Measurements from ENCODE around the gene FBXW9. TPM values are rescaled to one million over a fixed set of nuclear protein-coding genes. Genes with fewer than 3 reads are reported as not detected.

Gene FBXW9
- total and polyA plus RNA-seq, 2 of the 13 experiments (the other 11 are each of a cell fraction or from before 2014, with no cell fraction given) = 5.7 to 6.1 TPM

GRCh38 chr19:12666265-12667048, 30.0 kb downstream of the FBXW9 start, which contains the start of the genes MAN2B1 and WDR83 (continued):
- TF ChIP-seq HMGXB3 (CRISPR knock-in tag; IDR thresholded peaks at IDR 0.05; ENCODE audit: borderline replicate concordance) (0 out of 2 replicates have a peak, but pooled peaks have one; percentile 61), ZBTB40 (IDR thresholded peaks at IDR 0.05) (no peak), ZBTB40 (CRISPR knock-in tag; IDR thresholded peaks at IDR 0.05) (0 out of 2 replicates have a peak, but pooled peaks have one; percentile 36), HOXD1 (CRISPR knock-in tag; IDR thresholded peaks at IDR 0.05) (peak; percentile 32; the same call in 1 of the 2 replicates), ZNF350 (CRISPR knock-in tag; IDR thresholded peaks at IDR 0.05; ENCODE audit: borderline replicate concordance, low read depth) (peak; percentile 55; the same call in 1 of the 2 replicates), TRAFD1 (CRISPR knock-in tag; IDR thresholded peaks at IDR 0.05; ENCODE audit: borderline replicate concordance) (no peak), FUBP1 (CRISPR knock-in tag; IDR thresholded peaks at IDR 0.05; ENCODE audit: borderline replicate concordance) (no peak), ZNF781 (CRISPR knock-in tag; IDR thresholded peaks at IDR 0.05; ENCODE audit: borderline replicate concordance, not compliant biosample characterization) (no peak), ARNT2 (CRISPR knock-in tag; IDR thresholded peaks at IDR 0.05; ENCODE audit: low read depth) (no peak)
